GM06990 (cell line): ENCODE data around the gene SCUBE1.

ENCODE experiments used
- DNase-seq: peaks from one replicate; pipeline ENCODE4 v3.0.0-alpha.2; 2011; ENCODE audit not compliant: insufficient read length; ENCODE audit errors: extremely low read depth
- H3K27me3 ChIP-seq: replicated peaks from 2 replicates; pipeline ENCODE4 v1.6.0; 2011; ENCODE audit warnings: low read length; ENCODE audit not compliant: control insufficient read depth, insufficient read depth
- H3K36me3 ChIP-seq: 2 replicates; pipeline ENCODE4 v1.5.1; 2011; ENCODE audit warnings: low read length; ENCODE audit not compliant: control insufficient read depth, insufficient read depth
- H3K4me3 ChIP-seq: replicated peaks from 2 replicates; pipeline ENCODE4 v1.5.1; 2011; ENCODE audit warnings: low read depth, mild to moderate bottlenecking, control low read depth, low read length
- CTCF ChIP-seq: IDR thresholded peaks from 2 replicates; pipeline ENCODE4 v1.5.1; 2011; ENCODE audit warnings: low read length, control low read depth, mild to moderate bottlenecking, inconsistent platforms; ENCODE audit not compliant: insufficient read depth, poor library complexity, severe bottlenecking

SCUBE1 gene

GRCh38 chr22:43298062-43298801 lies 44.9 kb downstream of the SCUBE1 start:
- H3K27me3 ChIP-seq: no peaks in the 10 kb centered on the region; the same call in none of the 2 replicates
- no peaks in the 10 kb centered on the region for H3K36me3 ChIP-seq
- no peak for TF ChIP-seq CTCF
- DNase-seq: no peak
- H3K4me3 ChIP-seq: no peak overlapping the region

- Histone ChIP-seq H3K36me3 (no peaks in the 10 kb centered on the region), H3K27me3 (no peaks in the 10 kb centered on the region; the same call in none of the 2 replicates), H3K4me3 (no peak overlapping the region)
- no peak for TF ChIP-seq CTCF
- DNase-seq: no peak
Observed at GRCh38 chr22:43297270-43298061, 45.7 kb downstream of the SCUBE1 start.

GRCh38 chr22:43296276-43296902 lies 46.8 kb downstream of the SCUBE1 start:
- Histone ChIP-seq H3K27me3 (no peaks in the 10 kb centered on the region; the same call in none of the 2 replicates), H3K36me3 (no peaks in the 10 kb centered on the region), H3K4me3 (no peak overlapping the region)
- TF ChIP-seq CTCF: no peak
- DNase-seq: no peak

- no peak for DNase-seq
- Histone ChIP-seq H3K36me3 (no peaks in the 10 kb centered on the region), H3K27me3 (no peaks in the 10 kb centered on the region; the same call in none of the 2 replicates), H3K4me3 (no peak overlapping the region)
- no peak for TF ChIP-seq CTCF
Observed at GRCh38 chr22:43295660-43296059, 47.5 kb downstream of the SCUBE1 start.

GRCh38 chr22:43295173-43295572 lies 48.0 kb downstream of the SCUBE1 start:
- DNase-seq: no peak
- no peaks in the 10 kb centered on the region; the same call in none of the 2 replicates for H3K27me3 ChIP-seq
- no peak for TF ChIP-seq CTCF
- no peaks in the 10 kb centered on the region for H3K36me3 ChIP-seq
- H3K4me3 ChIP-seq: no peak overlapping the region
